ENCODE results near the gene COL4A3.

Gene COL4A3

DNA sequence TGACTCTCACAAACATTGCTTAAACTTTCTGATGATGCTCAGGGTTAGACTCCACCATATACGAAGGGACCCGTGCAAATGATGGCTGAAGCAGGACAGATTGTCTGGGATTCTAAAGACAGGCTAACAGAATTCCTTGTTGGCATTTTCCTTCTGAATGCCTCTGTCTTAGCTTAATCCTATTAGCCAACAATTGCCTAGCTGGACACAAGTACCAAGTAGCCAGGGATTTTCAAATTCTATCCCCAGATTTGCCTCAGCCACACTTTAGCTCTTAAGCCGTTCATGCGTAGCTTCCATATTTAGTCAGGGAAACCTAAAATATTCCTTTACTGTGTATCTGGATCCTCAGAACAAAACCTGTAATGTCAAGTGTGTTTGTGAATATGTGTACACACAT lies 40.0 kb downstream of the COL4A3 start:
- no peak for DNase-seq (ENCODE audit: low spot score)
- H3K4me3 ChIP-seq = no peak overlapping the region
- TF ChIP-seq, protein P1, sequence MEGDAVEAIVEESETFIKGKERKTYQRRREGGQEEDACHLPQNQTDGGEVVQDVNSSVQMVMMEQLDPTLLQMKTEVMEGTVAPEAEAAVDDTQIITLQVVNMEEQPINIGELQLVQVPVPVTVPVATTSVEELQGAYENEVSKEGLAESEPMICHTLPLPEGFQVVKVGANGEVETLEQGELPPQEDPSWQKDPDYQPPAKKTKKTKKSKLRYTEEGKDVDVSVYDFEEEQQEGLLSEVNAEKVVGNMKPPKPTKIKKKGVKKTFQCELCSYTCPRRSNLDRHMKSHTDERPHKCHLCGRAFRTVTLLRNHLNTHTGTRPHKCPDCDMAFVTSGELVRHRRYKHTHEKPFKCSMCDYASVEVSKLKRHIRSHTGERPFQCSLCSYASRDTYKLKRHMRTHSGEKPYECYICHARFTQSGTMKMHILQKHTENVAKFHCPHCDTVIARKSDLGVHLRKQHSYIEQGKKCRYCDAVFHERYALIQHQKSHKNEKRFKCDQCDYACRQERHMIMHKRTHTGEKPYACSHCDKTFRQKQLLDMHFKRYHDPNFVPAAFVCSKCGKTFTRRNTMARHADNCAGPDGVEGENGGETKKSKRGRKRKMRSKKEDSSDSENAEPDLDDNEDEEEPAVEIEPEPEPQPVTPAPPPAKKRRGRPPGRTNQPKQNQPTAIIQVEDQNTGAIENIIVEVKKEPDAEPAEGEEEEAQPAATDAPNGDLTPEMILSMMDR (IDR thresholded peaks at IDR 0.05) = no peak
- no peak overlapping the region for H3K27ac ChIP-seq

DNA sequence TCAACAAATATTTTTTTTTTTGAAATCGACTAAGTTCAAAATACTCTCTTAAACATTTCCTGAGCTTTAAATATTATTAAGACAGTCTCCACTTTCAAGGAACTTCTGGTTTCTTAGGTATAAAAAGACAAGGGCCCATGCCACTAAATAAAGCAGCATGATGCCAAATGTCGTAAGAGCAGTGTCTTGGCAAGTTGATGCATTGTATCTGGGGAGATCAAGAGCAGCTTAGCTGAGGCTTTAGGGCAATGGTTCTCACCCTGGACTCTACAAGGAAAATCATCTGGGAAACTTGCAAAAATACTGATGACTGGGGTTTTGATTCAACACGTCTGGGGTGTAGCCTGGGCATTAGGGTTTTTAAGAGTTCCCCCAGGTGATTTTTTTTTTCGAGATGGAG lies 41.3 kb downstream of the COL4A3 start:
- TF ChIP-seq, protein P1 (IDR thresholded peaks at IDR 0.05) = no peak
- H3K27ac ChIP-seq = no peak overlapping the region
- H3K4me3 ChIP-seq = no peak overlapping the region
- no peak for DNase-seq (ENCODE audit: low spot score)

- DNase-seq (ENCODE audit: low spot score) = no peak
- TF ChIP-seq, protein P1 (IDR thresholded peaks at IDR 0.05) = no peak
- H3K4me3 ChIP-seq = no peak overlapping the region
- no peak overlapping the region for H3K27ac ChIP-seq
Observed at GRCh38 chr2:227206406-227206805, 42.0 kb downstream of the COL4A3 start.

- H3K27ac ChIP-seq = no peak overlapping the region
- TF ChIP-seq, protein P1 (IDR thresholded peaks at IDR 0.05) = no peak
Observed at GRCh38 chr2:227207573-227207972, 43.1 kb downstream of the COL4A3 start.

DNA sequence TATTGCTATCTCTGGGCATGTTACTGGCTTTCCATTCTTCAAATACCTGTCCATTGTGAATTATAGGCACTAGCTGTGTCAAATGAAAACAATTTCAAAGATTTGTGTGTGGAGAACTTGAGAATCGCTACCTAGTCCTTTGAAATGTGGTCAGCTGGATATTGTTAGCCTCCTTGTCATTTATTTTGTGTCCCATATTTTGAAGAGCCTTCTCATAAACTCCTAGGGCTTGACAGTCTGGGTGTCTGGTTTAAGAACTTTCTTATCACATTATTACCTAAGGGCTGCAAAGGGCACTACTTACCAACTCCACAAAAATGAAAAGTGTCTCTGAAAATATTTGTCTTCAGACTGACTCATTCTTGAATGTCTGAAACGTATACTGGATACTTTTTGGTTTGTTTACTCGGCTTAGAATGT lies 50.2 kb downstream of the COL4A3 start:
- TF ChIP-seq, protein P1 (IDR thresholded peaks at IDR 0.05) = no peak
- Histone ChIP-seq H3K4me3 (no peak overlapping the region), H3K27ac (no peak overlapping the region)
- DNase-seq (ENCODE audit: low spot score) = no peak

More at GRCh38 chr2:227207573-227207972, 43.1 kb downstream of the COL4A3 start:
- DNase-seq (ENCODE audit: low spot score) = no peak
- no peak overlapping the region for H3K4me3 ChIP-seq

DNA sequence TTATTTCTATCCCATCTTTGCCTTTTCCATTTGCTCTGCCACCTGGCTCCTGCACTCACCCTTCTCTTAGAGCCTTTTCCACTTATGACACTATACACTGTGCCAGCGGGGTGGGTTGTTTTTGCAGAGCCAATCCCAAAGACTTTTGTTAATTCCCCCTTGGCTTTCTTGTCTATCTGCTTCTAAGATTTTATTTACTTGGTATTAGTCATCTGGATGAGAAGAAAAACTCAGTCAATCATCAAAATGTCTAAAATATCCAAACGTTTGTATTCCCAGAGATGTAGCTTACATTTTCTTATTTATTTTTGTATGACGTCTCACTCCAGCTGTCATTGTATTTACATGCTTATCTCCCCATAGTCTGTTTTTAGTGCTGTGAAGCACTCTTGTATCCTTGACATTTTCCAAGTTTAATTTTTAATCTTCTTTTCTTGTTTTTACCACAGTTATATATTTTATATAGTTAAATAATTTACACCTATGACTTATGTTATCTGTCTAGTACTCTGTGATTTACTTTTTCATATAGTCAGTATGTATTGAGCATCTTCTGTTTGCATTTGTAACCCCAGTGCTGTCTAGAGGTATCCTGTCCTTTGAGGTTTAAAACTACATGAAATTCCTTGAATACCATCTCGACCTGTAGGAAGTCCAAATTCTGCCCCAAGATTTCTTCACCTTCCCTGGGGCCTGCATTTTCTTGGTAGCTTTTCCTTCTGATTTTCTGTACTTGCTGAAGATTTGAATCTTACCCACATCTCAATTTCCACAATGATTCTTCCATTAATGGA lies 55.1 kb downstream of the COL4A3 start:
- Histone ChIP-seq H3K4me3 (no peak overlapping the region), H3K27ac (no peak overlapping the region)
- TF ChIP-seq, protein P1 (IDR thresholded peaks at IDR 0.05) = no peak
- DNase-seq (ENCODE audit: low spot score) = no peak

GRCh38 chr2:227221120-227221519 lies 56.7 kb downstream of the COL4A3 start:
- no peak overlapping the region for H3K4me3 ChIP-seq
- TF ChIP-seq, protein P1 (IDR thresholded peaks at IDR 0.05) = no peak
- H3K27ac ChIP-seq = no peak overlapping the region
- no peak for DNase-seq (ENCODE audit: low spot score)

All from coronary artery (tissue), 2 donors.